ES-I3 (cell line): Measurements from ENCODE around the gene NEUROD6.

Experiments used
- H3K36me3 ChIP-seq: 2 replicates; pipeline ENCODE4 v1.6.1; 2013; ENCODE audit warnings: mild to moderate bottlenecking, low read length, control low read depth, moderate library complexity; ENCODE audit not compliant: insufficient read depth
- H3K4me1 ChIP-seq: 2 replicates; pipeline ENCODE4 v1.6.1; 2013; ENCODE audit warnings: mild to moderate bottlenecking, control low read depth, low read length; ENCODE audit not compliant: insufficient read depth
- H3K9ac ChIP-seq: 2 replicates; pipeline ENCODE4 v1.6.1; 2013; ENCODE audit warnings: low read depth, mild to moderate bottlenecking, low read length, moderate library complexity
- H3K9me3 ChIP-seq: 2 replicates; pipeline ENCODE4 v1.6.1; 2013; ENCODE audit warnings: mild to moderate bottlenecking, low read length, moderate library complexity; ENCODE audit not compliant: control insufficient read depth, insufficient read depth

The NEUROD6 gene

DNA sequence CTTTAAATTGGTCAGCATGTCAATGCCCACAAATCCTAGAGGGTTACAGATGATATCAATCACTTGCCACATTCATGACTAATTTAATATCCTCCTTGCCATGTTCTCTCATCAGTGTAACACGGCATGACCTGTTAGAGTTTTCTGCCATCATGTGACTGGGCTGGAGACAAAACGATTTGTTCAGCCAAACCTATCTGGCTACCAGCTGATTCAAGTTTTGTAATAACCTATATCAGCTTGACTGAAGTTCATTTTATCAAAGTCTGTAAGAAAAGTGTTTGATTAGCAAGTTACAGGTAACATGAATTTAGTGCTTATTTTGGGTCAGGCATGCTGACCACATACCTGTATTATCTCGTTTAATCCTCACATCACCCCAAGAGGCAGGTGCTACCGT is 25.7 kb downstream of the NEUROD6 start:
- Histone ChIP-seq H3K9me3 (no peaks in the 10 kb centered on the region), H3K4me1 (peaks cover 7% of the 10 kb centered on the region), H3K36me3 (no peaks in the 10 kb centered on the region), H3K9ac (no peak overlapping the region)

- no peaks in the 10 kb centered on the region for H3K36me3 ChIP-seq
- no peaks in the 10 kb centered on the region for H3K9me3 ChIP-seq
- no peak overlapping the region for H3K9ac ChIP-seq
- H3K4me1 ChIP-seq: peaks cover 7% of the 10 kb centered on the region
Observed at GRCh38 chr7:31312889-31313288, 27.6 kb downstream of the NEUROD6 start.

DNA sequence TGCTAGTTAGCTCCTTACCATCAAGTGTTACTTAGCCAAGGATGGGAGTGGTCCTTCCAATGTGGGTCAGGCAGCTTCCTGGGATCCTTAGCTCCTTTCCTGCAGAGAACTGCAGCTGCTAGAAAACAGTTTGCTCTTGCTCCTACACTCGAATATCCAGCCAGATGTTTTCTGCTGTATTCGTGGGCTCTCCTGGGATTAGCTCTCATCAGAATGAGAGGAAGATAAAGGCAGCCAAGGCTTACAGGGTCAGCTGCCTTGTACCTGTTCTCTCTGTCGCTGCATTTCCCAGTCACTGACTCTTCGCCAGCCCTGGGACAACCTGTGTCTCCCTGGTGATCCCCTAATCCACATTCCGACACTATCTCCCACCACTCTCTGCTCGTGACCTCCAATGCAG is 29.0 kb downstream of the NEUROD6 start:
- H3K36me3 ChIP-seq: no peaks in the 10 kb centered on the region
- H3K4me1 ChIP-seq: peaks cover 7% of the 10 kb centered on the region
- H3K9ac ChIP-seq: no peak overlapping the region
- H3K9me3 ChIP-seq: no peaks in the 10 kb centered on the region

GRCh38 chr7:31310321-31310935 is 30.1 kb downstream of the NEUROD6 start:
- Histone ChIP-seq H3K36me3 (no peaks in the 10 kb centered on the region), H3K9me3 (no peaks in the 10 kb centered on the region), H3K9ac (no peak overlapping the region), H3K4me1 (peaks cover 7% of the 10 kb centered on the region)

DNA sequence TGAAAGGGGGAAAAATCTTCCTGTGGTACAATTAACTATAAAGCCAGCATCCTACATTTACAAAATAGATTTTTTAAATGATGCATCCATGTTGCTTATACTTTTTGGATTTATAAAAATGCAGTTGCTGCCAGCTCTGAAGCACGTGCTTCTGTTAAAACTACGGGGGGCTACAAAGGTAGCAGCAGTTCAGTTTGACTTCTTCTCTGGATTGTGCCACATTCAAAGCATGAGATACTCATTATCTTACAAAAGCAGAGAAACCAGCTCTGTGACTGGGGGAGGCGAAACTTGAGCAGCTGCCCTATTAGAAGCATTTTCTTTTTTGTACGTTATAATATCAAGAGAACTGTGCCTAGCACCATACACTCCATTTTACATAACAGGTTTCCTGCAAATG is 31.1 kb downstream of the NEUROD6 start:
- Histone ChIP-seq H3K4me1 (peaks cover 7% of the 10 kb centered on the region), H3K9me3 (no peaks in the 10 kb centered on the region), H3K36me3 (no peaks in the 10 kb centered on the region), H3K9ac (no peak overlapping the region)

GRCh38 chr7:31308652-31309051 is 31.9 kb downstream of the NEUROD6 start:
- peaks cover 7% of the 10 kb centered on the region for H3K4me1 ChIP-seq
- no peaks in the 10 kb centered on the region for H3K36me3 ChIP-seq
- no peak overlapping the region for H3K9ac ChIP-seq
- H3K9me3 ChIP-seq: no peaks in the 10 kb centered on the region

DNA sequence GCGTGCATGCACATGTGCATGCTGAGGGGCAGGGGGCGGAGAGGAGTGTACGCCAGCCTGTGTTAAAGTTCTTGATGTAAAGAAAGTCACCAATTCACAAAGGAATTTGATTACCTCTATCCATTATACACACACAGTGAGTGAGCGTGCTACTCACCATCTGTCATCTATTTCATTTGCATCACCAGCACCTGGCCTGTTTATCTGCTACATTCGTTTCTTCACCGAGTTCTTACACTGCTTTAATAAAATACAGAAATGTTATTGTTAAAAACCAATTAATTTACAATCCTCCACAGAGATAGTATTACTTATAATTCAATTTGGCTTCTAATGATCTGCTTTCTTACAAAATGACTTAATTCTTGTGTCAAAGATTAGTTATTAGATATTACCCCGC is 32.6 kb downstream of the NEUROD6 start:
- Histone ChIP-seq H3K4me1 (peaks cover 7% of the 10 kb centered on the region), H3K9me3 (no peaks in the 10 kb centered on the region), H3K9ac (no peak overlapping the region), H3K36me3 (no peaks in the 10 kb centered on the region)

- H3K9ac ChIP-seq: no peak overlapping the region
- no peaks in the 10 kb centered on the region for H3K9me3 ChIP-seq
- no peaks in the 10 kb centered on the region for H3K36me3 ChIP-seq
- H3K4me1 ChIP-seq: no peaks in the 10 kb centered on the region
Observed at GRCh38 chr7:31305260-31305659, 35.3 kb downstream of the NEUROD6 start.

- Histone ChIP-seq H3K4me1 (no peaks in the 10 kb centered on the region), H3K9ac (no peak overlapping the region), H3K36me3 (no peaks in the 10 kb centered on the region), H3K9me3 (no peaks in the 10 kb centered on the region)
Observed at GRCh38 chr7:31304446-31304845, 36.1 kb downstream of the NEUROD6 start.

DNA sequence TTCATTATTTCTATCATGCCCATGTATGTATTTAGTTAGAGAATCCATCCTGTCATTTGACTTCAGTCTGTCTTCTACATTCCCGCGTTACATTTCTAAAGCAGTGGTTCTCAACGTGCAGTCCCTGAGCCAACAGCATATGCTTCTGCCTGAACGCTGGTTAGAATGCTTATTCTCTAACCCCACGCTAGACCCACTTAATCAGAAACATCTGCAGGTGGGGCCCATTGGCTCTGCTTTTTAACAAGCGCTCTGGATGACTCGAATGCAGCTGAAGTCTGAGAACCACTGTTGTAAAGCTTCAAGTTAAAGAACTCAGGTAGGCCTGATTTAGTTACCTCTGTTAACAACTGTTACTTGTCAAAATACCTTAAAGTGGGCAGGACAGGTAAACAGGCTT is 38.2 kb downstream of the NEUROD6 start:
- Histone ChIP-seq H3K9ac (no peak overlapping the region), H3K4me1 (no peaks in the 10 kb centered on the region), H3K36me3 (no peaks in the 10 kb centered on the region), H3K9me3 (no peaks in the 10 kb centered on the region)

GRCh38 chr7:31299336-31299735 is 41.2 kb downstream of the NEUROD6 start:
- Histone ChIP-seq H3K9me3 (no peaks in the 10 kb centered on the region), H3K9ac (no peak overlapping the region), H3K36me3 (no peaks in the 10 kb centered on the region), H3K4me1 (no peaks in the 10 kb centered on the region)

DNA sequence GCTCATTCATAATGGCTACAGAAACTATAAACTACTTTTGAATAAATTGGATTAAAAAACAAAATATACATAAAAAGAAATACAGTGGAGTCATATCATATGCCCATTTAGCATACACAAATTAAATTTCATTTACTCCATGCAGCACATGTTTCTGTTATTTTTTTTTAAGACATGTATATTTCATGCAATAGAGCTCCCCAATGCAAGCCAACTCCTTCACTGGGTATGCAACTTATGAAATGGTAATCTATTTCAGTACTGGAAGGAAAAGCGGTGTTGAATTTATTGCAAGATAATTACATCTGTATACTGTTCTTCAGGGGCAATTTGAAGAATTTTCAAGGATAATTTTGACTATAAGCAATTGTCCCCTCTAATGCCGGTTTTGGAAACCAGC is 49.9 kb downstream of the NEUROD6 start:
- H3K36me3 ChIP-seq: no peaks in the 10 kb centered on the region
- peaks cover 6% of the 10 kb centered on the region; the same call in 1 of the 2 replicates for H3K4me1 ChIP-seq
- H3K9ac ChIP-seq: no peak overlapping the region
- no peaks in the 10 kb centered on the region for H3K9me3 ChIP-seq
